GM12878 (cell line): ENCODE measurements around the gene C5orf52. TPM values are rescaled to one million over a fixed set of nuclear protein-coding genes. Genes with fewer than 3 reads are reported as not detected.

Experiments
- ATAC-seq: fragments of 200-7000 bp; cut with Tn5 transposase; 3 replicates; pipeline ENCODE4 v1.9.1; 2020; ENCODE audit warnings: mild to moderate bottlenecking, moderate library complexity
- BruUV-seq: library from RNA; stranded (reverse); fragments of 400-500 nt; replicated peaks from 2 replicates; lab custom pipeline; 2021; lab: Mats Ljungman, UMichigan
- CTCF ChIA-PET: fragments of 300-600 bp; sonication (Branson Sonifier 250); formaldehyde crosslinking; extraction: SDS; loops from one replicate; lab custom pipeline; 2021; ENCODE audit warnings: inconsistent platforms; lab: Yijun Ruan, JAX
- POLR2A ChIA-PET: fragments of 350-600 bp; formaldehyde crosslinking; extraction: SDS; loops from one replicate; lab custom pipeline; 2021; ENCODE audit warnings: inconsistent platforms; lab: Charles Lee
- RAD21 ChIA-PET: fragments of 300-600 bp; sonication (Branson Sonifier 250); formaldehyde crosslinking; loops from one replicate; lab custom pipeline; 2023; ENCODE audit warnings: antibody characterized with exemption; ENCODE audit not compliant: unreplicated experiment; lab: Charles Lee
- SMC1A ChIA-PET: fragments of 300-600 bp; sonication (Branson Sonifier 250); formaldehyde crosslinking; loops from one replicate; lab custom pipeline; 2023; ENCODE audit not compliant: unreplicated experiment, uncharacterized antibody; lab: Charles Lee
- DNase-seq: peaks from one replicate; pipeline ENCODE4 v3.0.0-alpha.2; 2011; ENCODE audit warnings: low read depth, low spot score
- FAIRE-seq: peaks from 3 replicates; lab custom pipeline; 2011; peaks lifted over from hg19 to GRCh38; lab: Jason Lieb, UNC
- H2AFZ ChIP-seq: 2 replicates; pipeline ENCODE4 v1.6.0; 2011; ENCODE audit warnings: low read depth, low read length, control low read depth; ENCODE audit not compliant: control insufficient read depth
- H3K27ac ChIP-seq: 2 replicates; pipeline ENCODE4 v1.5.1; 2011; ENCODE audit warnings: control low read depth; ENCODE audit not compliant: control insufficient read depth, insufficient read depth
- H3K27me3 ChIP-seq, 2 experiments: replicated peaks in 1 of 2; 2 replicates each; pipeline versions ENCODE4 v1.6.0 to v1.6.1; 2011; ENCODE audit warnings: low read length in 1 of 2; ENCODE audit not compliant: control insufficient read depth in 2 of 2, insufficient read depth in 2 of 2
- H3K36me3 ChIP-seq, 2 experiments: 2 replicates each; pipeline ENCODE4 v1.5.1; 2011; ENCODE audit warnings: low read length in 1 of 2; ENCODE audit not compliant: control insufficient read depth in 2 of 2, insufficient read depth in 2 of 2
- H3K4me1 ChIP-seq: 2 replicates; pipeline ENCODE4 v1.6.1; 2011; ENCODE audit warnings: mild to moderate bottlenecking, low read length, moderate library complexity, mixed read lengths; ENCODE audit not compliant: control insufficient read depth, insufficient read depth
- H3K4me2 ChIP-seq: 2 replicates; pipeline ENCODE4 v1.6.0; 2011; ENCODE audit warnings: control low read depth; ENCODE audit not compliant: control insufficient read depth, insufficient read depth
- H3K4me3 ChIP-seq: fragments of 200-600 bp; sonication (generic); 2 replicates; pipeline ENCODE4 v1.5.1; 2016
- H3K79me2 ChIP-seq: 2 replicates; pipeline ENCODE4 v1.6.0; 2011; ENCODE audit warnings: low read length; ENCODE audit not compliant: control insufficient read depth, insufficient read depth
- H3K9ac ChIP-seq: 2 replicates; pipeline ENCODE4 v1.8.0; 2011; ENCODE audit warnings: low read length, control low read depth, mixed read lengths; ENCODE audit not compliant: control insufficient read depth, insufficient read depth
- H3K9me3 ChIP-seq: replicated peaks from 3 replicates; pipeline ENCODE4 v1.5.1; 2011; ENCODE audit warnings: mild to moderate bottlenecking, low read length; ENCODE audit not compliant: control insufficient read depth, insufficient read depth
- H4K20me1 ChIP-seq: 2 replicates; pipeline ENCODE4 v1.6.0; 2011; ENCODE audit not compliant: control insufficient read depth, insufficient read depth
- BHLHE40 ChIP-seq, 2 experiments: fragments of 450-650 bp in 1 of 2; IDR thresholded peaks; 2 replicates each; pipeline ENCODE4 v1.6.1; 2011 to 2017; ENCODE audit warnings: low read depth in 2 of 2, borderline replicate concordance in 1 of 2, improper control_type of control experiment in 1 of 2, low read length in 1 of 2, mild to moderate bottlenecking in 1 of 2
- EGR1 ChIP-seq, 2 experiments: IDR thresholded peaks; 1 replicate in 1 of 2; 2 replicates in 1 of 2; pipeline ENCODE4 v1.6.1; 2011 to 2012; ENCODE audit warnings: low read depth in 2 of 2, low read length in 2 of 2, borderline replicate concordance in 1 of 2, mild to moderate bottlenecking in 1 of 2, moderate library complexity in 1 of 2
- MAX ChIP-seq: IDR thresholded peaks from 2 replicates; pipeline ENCODE4 v1.6.1; 2012; ENCODE audit warnings: low read depth, low read length, improper control_type of control experiment
- NFIC ChIP-seq: IDR thresholded peaks from 2 replicates; pipeline ENCODE4 v1.6.1; 2012; ENCODE audit warnings: low read depth, mild to moderate bottlenecking, inconsistent platforms, low read length, moderate library complexity
- PAX8 ChIP-seq: fragments of 450-650 bp; IDR thresholded peaks from 2 replicates; pipeline ENCODE4 v1.6.1; 2017; ENCODE audit warnings: mild to moderate bottlenecking, moderate library complexity
- RAD21 ChIP-seq: IDR thresholded peaks from 2 replicates; pipeline ENCODE4 v1.6.1; 2011; ENCODE audit warnings: mild to moderate bottlenecking, low read depth, low read length, moderate library complexity; ENCODE audit not compliant: insufficient read depth
- SMC3 ChIP-seq: IDR thresholded peaks from 2 replicates; pipeline ENCODE4 v1.6.1; 2011; ENCODE audit warnings: low read length, improper control_type of control experiment, borderline replicate concordance
- SUZ12 ChIP-seq: fragments of 200-600 bp; sonication (generic); IDR thresholded peaks from one replicate; pipeline ENCODE4 v1.6.1; 2018; ENCODE audit warnings: antibody characterized with exemption, mild to moderate bottlenecking; ENCODE audit not compliant: unreplicated experiment
- TCF3 ChIP-seq: IDR thresholded peaks from 2 replicates; pipeline ENCODE4 v1.6.1; 2012; ENCODE audit warnings: low read depth, mild to moderate bottlenecking, low read length, borderline replicate concordance; ENCODE audit not compliant: insufficient read depth
- ZBED1 ChIP-seq: IDR thresholded peaks from 2 replicates; pipeline ENCODE4 v1.6.1; 2016; ENCODE audit warnings: borderline replicate concordance
- WGBS: methylation state at CpG from one replicate; pipeline ENCODE4 v1.1.6; 2016; ENCODE audit warnings: low lambda C conversion rate; ENCODE audit not compliant: insufficient replicate concordance, insufficient coverage; ENCODE audit errors: missing lambda C conversion rate; 5-methylcytosine and 5-hydroxymethylcytosine counted together
- in situ Hi-C: fragments of 300-500 bp; cut with MboI; formaldehyde crosslinking; loops from 9 replicates; pipeline ENCODE4 v1.14.3; 2018; ENCODE audit warnings: mixed read lengths
- intact Hi-C: fragments of 100-400 bp; cut with micrococcal nuclease; formaldehyde crosslinking; loops from one replicate; pipeline ENCODE4 v1.14.2; 2022; ENCODE audit not compliant: unreplicated experiment
- polyA plus RNA-seq, 11 experiments: library from polyadenylated mRNA; depleted of rRNA in 4 of 11; unstranded in 6 of 11; stranded (reverse) in 5 of 11; fragments of >200 nt; fragmentation: Nextera tagmentation in 4 of 11; fragmentation: Illumina TruSeq in 1 of 11; extraction: Ambion mirVana in 4 of 11; extraction: Trizol in 1 of 11; gene quantifications; 1 replicate in 1 of 11; 2 replicates in 10 of 11; pipeline versions ENCODE4 v1.2.1 to v1.2.3, GENCODE V29; 2011 to 2016; ENCODE audit warnings: inconsistent platforms in 2 of 11, missing spikeins in 2 of 11, low read depth in 1 of 11
- total RNA-seq, 4 experiments: library from RNA; depleted of rRNA in 3 of 4; stranded (reverse); fragments of >200 nt in 3 of 4; fragmentation: Illumina TruSeq in 1 of 4; extraction: Trizol in 1 of 4; gene quantifications; 2 replicates each; pipeline versions ENCODE4 v1.2.1 to v1.2.3, GENCODE V29; 2013 to 2021

Gene C5orf52
- total and polyA plus RNA-seq, 10 of the 15 experiments (the other 5 are each of a cell fraction or from before 2014, with no cell fraction given), result not detected

DNA sequence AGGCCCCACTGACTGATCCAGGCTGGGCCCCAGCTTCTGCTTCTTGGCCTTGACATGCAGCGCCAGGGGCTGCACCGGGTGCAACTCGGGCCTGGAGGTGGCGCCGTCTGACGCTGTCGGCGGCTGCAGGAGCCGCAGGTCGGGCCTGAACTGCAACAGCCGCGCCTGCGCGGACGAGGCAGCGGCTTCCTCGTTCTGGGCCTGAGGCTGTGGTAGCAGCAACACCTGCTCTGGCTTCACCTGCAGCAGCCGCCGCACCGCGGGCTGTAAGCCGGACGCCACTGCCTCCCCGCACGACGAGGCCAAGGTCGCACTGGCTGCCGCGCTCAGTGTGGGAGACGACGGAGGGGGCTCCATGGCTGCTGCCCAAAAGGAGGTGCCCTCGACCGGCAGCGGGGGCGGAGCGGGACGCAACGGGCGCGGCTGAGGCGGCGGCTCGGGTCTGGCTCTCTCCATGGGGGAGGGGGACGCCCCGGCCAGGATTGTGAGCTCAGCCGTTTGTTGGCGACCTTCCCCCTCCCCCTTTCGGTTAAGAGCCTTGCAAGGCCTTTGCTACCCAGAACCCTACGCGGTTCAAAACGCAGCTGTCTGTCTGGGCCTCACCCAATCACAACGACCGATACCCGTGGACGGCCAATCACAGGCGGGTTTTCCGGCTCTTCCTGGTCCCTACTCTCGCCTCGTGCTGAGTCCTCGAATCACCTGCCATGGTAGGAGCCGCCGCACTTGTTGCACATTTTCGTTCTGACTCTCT, 19.5 kb upstream of the C5orf52 start (continued):
- TF ChIP-seq MAX (peak; percentile 44; the same call in 1 of the 2 replicates), EGR1 (IDR thresholded peaks at IDR 0.05; ENCODE audit: borderline replicate concordance in 1 of 2, low read depth in 2 of 2, low read length in 2 of 2) (peak in 1 of 2 experiments; percentile 49; a peak in 2 of 3 replicates), SMC3 (peak; percentile 22; the same call in 1 of the 2 replicates), RAD21 (peak; percentile 36; the same call in 1 of the 2 replicates), NFIC (no peak), SUZ12 (no peak), PAX8 (no peak), TCF3 (0 out of 2 replicates have a peak, but pooled peaks have one; percentile 42)

DNA sequence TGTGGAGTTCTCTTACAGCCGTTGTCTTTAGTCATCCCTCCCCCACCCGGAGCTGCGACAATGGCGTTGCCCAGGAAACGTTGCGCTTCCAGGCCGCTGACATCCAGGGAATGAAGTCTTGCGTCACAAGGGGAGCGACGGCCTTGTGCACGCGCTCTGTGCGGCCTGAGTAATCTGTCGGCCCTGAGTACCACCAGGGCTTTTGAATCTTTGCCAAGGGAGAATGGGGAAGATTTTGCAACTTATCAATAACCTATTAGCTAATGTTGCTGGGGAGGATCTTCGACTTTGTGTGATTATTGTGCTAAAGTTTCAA, 19.0 kb upstream of the C5orf52 start, which contains the start of gene SOX30:
Gene SOX30, minus strand, starts transcription at position 62 of the 316 bp plus-strand sequence. CDS start 360 bp downstream, outside the sequence.
- no peaks in the 10 kb centered on the region for H3K79me2 ChIP-seq
- H3K4me1 ChIP-seq, result no peaks in the 10 kb centered on the region
- BruUV-seq, result TSS peak; percentile 57
- FAIRE-seq (no peak), DNase-seq (no peak), ATAC-seq (no peak)
- H3K9me3 ChIP-seq, result peaks cover 10% of the 10 kb centered on the region; the same call in 2 of the 3 replicates
- in situ Hi-C loops (no loop called here), intact Hi-C loops (loop anchor here (5.0 kb wide), 1 partner anchor 80 kb away; no protein-coding TSS in a partner anchor)
- ChIA-PET SMC1A (interaction anchor here (1.4 to 1.6 kb wide), 2 partner anchors 44 to 91 kb away, joined by 3 read pairs; partner anchors contain the start of gene LSM11), RAD21 (interaction anchor here (0.8 kb wide), 1 partner anchor 220 kb away, joined by 3 read pairs; no protein-coding TSS in a partner anchor), POLR2A (interaction anchor here (0.6 to 0.8 kb wide), 2 partner anchors 58 to 64 kb away, joined by 3 read pairs; no protein-coding TSS in a partner anchor), CTCF (interaction anchor here (1.3 kb wide), 1 partner anchor 79 kb away, joined by 4 read pairs; the partner anchor contains the start of gene THG1L)
- H3K9ac ChIP-seq, result no peak within 1 kb of the TSS
- H3K36me3 ChIP-seq, result no peaks in the 10 kb centered on the region
- no peak within 1 kb of the TSS for H3K27ac ChIP-seq
- H2AFZ ChIP-seq, result peak within 1 kb of the TSS; percentile 50
- TF ChIP-seq BHLHE40 (IDR thresholded peaks at IDR 0.05; ENCODE audit: borderline replicate concordance in 1 of 2, low read depth in 2 of 2, low read length in 1 of 2), result no peak
- TF ChIP-seq ZBED1, result no peak
- no peak within 1 kb of the TSS; the same call in 1 of the 2 replicates for H3K4me3 ChIP-seq
- WGBS, result 92% methylated on average over 15 of the region's 15 CpGs
- H3K27me3 ChIP-seq, result no peaks in the 10 kb centered on the region
- peak within 1 kb of the TSS; percentile 63 for H3K4me2 ChIP-seq
- H4K20me1 ChIP-seq, result no peaks in the 10 kb centered on the region
